ENCODE results near the gene TNS1. TPM values are rescaled to one million over a fixed set of nuclear protein-coding genes. Genes with fewer than 3 reads are reported as not detected.

The TNS1 gene
- total RNA-seq, 1 donor from 2014 or later = 0.24 TPM

- no peak overlapping the region for H3K4me3 ChIP-seq
- H3K27me3 ChIP-seq = no peaks in the 10 kb centered on the region
- Mint-ChIP-seq H3K27me3 (ENCODE audit: insufficient read depth, low read depth) (peaks cover 4% of the 10 kb centered on the region), H3K36me3 (no peaks in the 10 kb centered on the region), H3K4me1 (peaks cover 7% of the 10 kb centered on the region), H3K27ac (peak overlapping the region; percentile 37), H3K4me3 (no peak overlapping the region), H3K9me3 (no peaks in the 10 kb centered on the region)
- no peak overlapping the region for H3K9ac ChIP-seq
- no peaks in the 10 kb centered on the region for H3F3A ChIP-seq (ENCODE audit: low read depth)
- H3K36me3 ChIP-seq = no peaks in the 10 kb centered on the region
- no peaks in the 10 kb centered on the region for H4K20me1 ChIP-seq (ENCODE audit: low read depth)
- no peaks in the 10 kb centered on the region for H3K79me2 ChIP-seq (ENCODE audit: low read depth)
- peaks cover 6% of the 10 kb centered on the region for H3K4me1 ChIP-seq
- H3K27ac ChIP-seq = no peak overlapping the region
- H3K9me3 ChIP-seq (ENCODE audit: low read depth) = no peaks in the 10 kb centered on the region
- no peak overlapping the region for H2AFZ ChIP-seq (replicated peaks)
- TF ChIP-seq CTCF (IDR thresholded peaks at IDR 0.05) (no peak), EZH2 (IDR thresholded peaks at IDR 0.05) (no peak), EZH2phosphoT487 (IDR thresholded peaks at IDR 0.05) (no peak)
- H3K4me2 ChIP-seq = no peak overlapping the region
- DNase-seq (ENCODE audit: low spot score) = no peak
Observed at GRCh38 chr2:217902379-217903141, 100.2 kb downstream of the TNS1 start.

GRCh38 chr2:217901835-217902378 lies 100.9 kb downstream of the TNS1 start:
- H3K27ac Mint-ChIP-seq = peak overlapping the region; percentile 37
- Histone ChIP-seq H3K4me2 (no peak overlapping the region), H3K4me3 (no peak overlapping the region), H3K27ac (no peak overlapping the region), H4K20me1 (ENCODE audit: low read depth) (no peaks in the 10 kb centered on the region), H3K79me2 (ENCODE audit: low read depth) (no peaks in the 10 kb centered on the region), H3F3A (ENCODE audit: low read depth) (no peaks in the 10 kb centered on the region), H3K27me3 (no peaks in the 10 kb centered on the region), H3K36me3 (no peaks in the 10 kb centered on the region), H3K4me1 (peaks cover 6% of the 10 kb centered on the region), H3K9ac (no peak overlapping the region), H2AFZ (replicated peaks) (no peak overlapping the region), H3K9me3 (ENCODE audit: low read depth) (no peaks in the 10 kb centered on the region)
- H3K36me3 Mint-ChIP-seq = no peaks in the 10 kb centered on the region
- TF ChIP-seq EZH2 (IDR thresholded peaks at IDR 0.05) = no peak
- TF ChIP-seq CTCF (IDR thresholded peaks at IDR 0.05) = no peak
- no peak for TF ChIP-seq EZH2phosphoT487 (IDR thresholded peaks at IDR 0.05)
- peaks cover 7% of the 10 kb centered on the region for H3K4me1 Mint-ChIP-seq
- no peak for DNase-seq (ENCODE audit: low spot score)
- H3K27me3 Mint-ChIP-seq (ENCODE audit: insufficient read depth, low read depth) = peaks cover 4% of the 10 kb centered on the region
- H3K9me3 Mint-ChIP-seq = no peaks in the 10 kb centered on the region
- no peak overlapping the region for H3K4me3 Mint-ChIP-seq

GRCh38 chr2:217901400-217901799 lies 101.4 kb downstream of the TNS1 start:
- Histone ChIP-seq H3K4me2 (no peak overlapping the region), H3K4me3 (no peak overlapping the region), H3K79me2 (ENCODE audit: low read depth) (no peaks in the 10 kb centered on the region), H3K27me3 (no peaks in the 10 kb centered on the region), H3K9ac (no peak overlapping the region), H3K36me3 (no peaks in the 10 kb centered on the region), H2AFZ (replicated peaks) (no peak overlapping the region), H3K4me1 (peaks cover 6% of the 10 kb centered on the region), H3F3A (ENCODE audit: low read depth) (no peaks in the 10 kb centered on the region), H3K9me3 (ENCODE audit: low read depth) (no peaks in the 10 kb centered on the region), H3K27ac (no peak overlapping the region), H4K20me1 (ENCODE audit: low read depth) (no peaks in the 10 kb centered on the region)
- H3K9me3 Mint-ChIP-seq = no peaks in the 10 kb centered on the region
- H3K27ac Mint-ChIP-seq = peak overlapping the region; percentile 72
- TF ChIP-seq EZH2 (IDR thresholded peaks at IDR 0.05) (no peak), CTCF (IDR thresholded peaks at IDR 0.05) (no peak), EZH2phosphoT487 (IDR thresholded peaks at IDR 0.05) (no peak)
- no peak for DNase-seq (ENCODE audit: low spot score)
- no peak overlapping the region for H3K4me3 Mint-ChIP-seq
- H3K4me1 Mint-ChIP-seq = peaks cover 7% of the 10 kb centered on the region
- no peaks in the 10 kb centered on the region for H3K36me3 Mint-ChIP-seq
- peaks cover 4% of the 10 kb centered on the region for H3K27me3 Mint-ChIP-seq (ENCODE audit: insufficient read depth, low read depth)
